ENCODE measurements around the gene OR2H1.

Gene OR2H1

GRCh38 chr6:29510202-29510601 lies 53.2 kb downstream of the OR2H1 start:
- DNase-seq (ENCODE audit: low read depth, low spot score) = no peak

- no peak for DNase-seq (ENCODE audit: low read depth, low spot score)
Measured at GRCh38 chr6:29510746-29511300, 53.9 kb downstream of the OR2H1 start.
